HepG2 (cell line): Measurements from ENCODE around the gene VPS9D1. TPM values are rescaled to one million over a fixed set of nuclear protein-coding genes. Genes with fewer than 3 reads are reported as not detected.
A peak's percentile ranks its signal among the peaks of the same experiment; 100 is the strongest.

ENCODE experiments used
- ASH2L ChIP-seq: fragments of 300-600, 200-600 bp; sonication (generic); IDR thresholded peaks from 2 replicates; pipeline ENCODE4 v1.7.0; 2017; ENCODE audit warnings: low read depth, mild to moderate bottlenecking, moderate library complexity, mixed read lengths, low read length; ENCODE audit not compliant: insufficient read length
- BRCA1 ChIP-seq: sonication (generic); formaldehyde crosslinking; IDR thresholded peaks from 2 replicates; pipeline ENCODE4 v1.4.0; 2020; ENCODE audit warnings: missing genetic modification reagents
- CEBPZ ChIP-seq: IDR thresholded peaks from 2 replicates; pipeline ENCODE4 v1.6.1; 2012; ENCODE audit warnings: low read length, improper control_type of control experiment
- DPF2 ChIP-seq: sonication (generic); formaldehyde crosslinking; IDR thresholded peaks from 2 replicates; pipeline ENCODE4 v1.4.0; 2020; ENCODE audit warnings: mild to moderate bottlenecking, low read depth, missing genetic modification reagents, borderline replicate concordance
- FOSL2 ChIP-seq: sonication (generic); formaldehyde crosslinking; IDR thresholded peaks from 2 replicates; pipeline ENCODE4 v1.4.0; 2020; ENCODE audit warnings: missing genetic modification reagents
- FOXO1 ChIP-seq: sonication (generic); formaldehyde crosslinking; IDR thresholded peaks from 2 replicates; pipeline ENCODE4 v1.4.0; 2020; ENCODE audit warnings: missing genetic modification reagents
- HDAC2 ChIP-seq: sonication (generic); formaldehyde crosslinking; IDR thresholded peaks from 2 replicates; pipeline ENCODE4 v1.4.0; 2020; ENCODE audit warnings: missing genetic modification reagents
- IKZF5 ChIP-seq: IDR thresholded peaks from 2 replicates; pipeline ENCODE4 v1.6.1; 2018; ENCODE audit warnings: missing genetic modification reagents, mild to moderate bottlenecking, missing compliant biosample characterization
- MYNN ChIP-seq: sonication (generic); formaldehyde crosslinking; IDR thresholded peaks from 2 replicates; pipeline ENCODE4 v1.4.0; 2020; ENCODE audit warnings: mild to moderate bottlenecking, low read depth, missing genetic modification reagents
- POLR2AphosphoS2 ChIP-seq: IDR thresholded peaks from 2 replicates; pipeline ENCODE4 v1.6.1; 2011; ENCODE audit warnings: low read depth, low read length, improper control_type of control experiment
- PRMT3 ChIP-seq: sonication (generic); formaldehyde crosslinking; IDR thresholded peaks from 2 replicates; pipeline ENCODE4 v1.8.1; 2022; ENCODE audit warnings: low read depth, mild to moderate bottlenecking, moderate library complexity, missing genetic modification reagents, borderline replicate concordance
- PTBP1 ChIP-seq: fragments of 200-400 bp; formaldehyde crosslinking; IDR thresholded peaks from 2 replicates; pipeline ENCODE4 v1.6.1; 2018; ENCODE audit warnings: low read length, low read depth; ENCODE audit not compliant: poor library complexity, severe bottlenecking
- SKI ChIP-seq: fragments of 450-650 bp; IDR thresholded peaks from one replicate; pipeline ENCODE4 v1.6.1; 2018; ENCODE audit warnings: mild to moderate bottlenecking; ENCODE audit not compliant: partially characterized antibody
- SNAPC2 ChIP-seq: sonication (generic); formaldehyde crosslinking; IDR thresholded peaks from 2 replicates; pipeline ENCODE4 v1.8.1; 2022; ENCODE audit warnings: mild to moderate bottlenecking, missing genetic modification reagents
- TCF7L2 ChIP-seq: IDR thresholded peaks from 2 replicates; pipeline ENCODE4 v1.6.1; 2011; ENCODE audit warnings: mild to moderate bottlenecking, low read depth, low read length, moderate library complexity
- ZBTB3 ChIP-seq: sonication (generic); formaldehyde crosslinking; IDR thresholded peaks from 2 replicates; pipeline ENCODE4 v1.4.0; 2020; ENCODE audit warnings: low read depth, mild to moderate bottlenecking, moderate library complexity, missing genetic modification reagents, borderline replicate concordance
- ZBTB7A ChIP-seq: sonication (generic); formaldehyde crosslinking; IDR thresholded peaks from 2 replicates; pipeline ENCODE4 v1.8.0; 2022; ENCODE audit warnings: mild to moderate bottlenecking, missing genetic modification reagents
- ZNF354B ChIP-seq: sonication (generic); formaldehyde crosslinking; IDR thresholded peaks from 2 replicates; pipeline ENCODE4 v1.8.0; 2022; ENCODE audit warnings: mild to moderate bottlenecking, missing genetic modification reagents
- ZNF431 ChIP-seq: sonication (generic); formaldehyde crosslinking; IDR thresholded peaks from 2 replicates; pipeline ENCODE4 v1.9.0; 2022; ENCODE audit warnings: missing genetic modification reagents, low read depth, mild to moderate bottlenecking, borderline replicate concordance
- ZNF570 ChIP-seq: sonication (generic); formaldehyde crosslinking; IDR thresholded peaks from 2 replicates; pipeline ENCODE4 v1.4.0; 2020; ENCODE audit warnings: mild to moderate bottlenecking, missing genetic modification reagents, borderline replicate concordance
- ZNF614 ChIP-seq: IDR thresholded peaks from 2 replicates; pipeline ENCODE4 v1.6.1; 2018; ENCODE audit warnings: missing biosample characterization, missing genetic modification reagents, inconsistent platforms, borderline replicate concordance
- ZNF644 ChIP-seq: IDR thresholded peaks from 2 replicates; pipeline ENCODE4 v1.6.1; 2016; ENCODE audit warnings: low read depth
- ZNF777 ChIP-seq: sonication (generic); formaldehyde crosslinking; IDR thresholded peaks from 2 replicates; pipeline ENCODE4 v1.4.0; 2020; ENCODE audit warnings: missing genetic modification reagents
- polyA plus RNA-seq, 8 experiments: library from polyadenylated mRNA; depleted of rRNA in 3 of 8; stranded (reverse) in 7 of 8; unstranded in 1 of 8; fragments of >200 nt; fragmentation: Illumina TruSeq in 4 of 8; extraction: Trizol in 4 of 8; gene quantifications; 2 replicates each; pipeline versions ENCODE4 v1.2.1 to v1.2.3, GENCODE V29; 2011 to 2016; ENCODE audit warnings: low read depth in 4 of 8, missing spikeins in 1 of 8, mixed read lengths in 1 of 8; ENCODE audit not compliant: insufficient read depth in 1 of 8
- total RNA-seq, 5 experiments: library from RNA; depleted of rRNA; stranded (reverse); fragments of >200 nt; fragmentation: Illumina TruSeq; extraction: Trizol; gene quantifications; 2 replicates each; pipeline ENCODE4 v1.2.3, GENCODE V29; 2016; ENCODE audit warnings: low read depth in 1 of 5
- TF ChIP-seq, protein P1 (sequence below): sonication (generic); formaldehyde crosslinking; IDR thresholded peaks from 2 replicates; pipeline ENCODE4 v1.4.0; 2020; ENCODE audit warnings: missing genetic modification reagents

The VPS9D1 gene
- total and polyA plus RNA-seq, 2 of the 13 experiments (the other 11 are each of a cell fraction or from before 2014, with no cell fraction given): 10.1 to 13.2 TPM

DNA sequence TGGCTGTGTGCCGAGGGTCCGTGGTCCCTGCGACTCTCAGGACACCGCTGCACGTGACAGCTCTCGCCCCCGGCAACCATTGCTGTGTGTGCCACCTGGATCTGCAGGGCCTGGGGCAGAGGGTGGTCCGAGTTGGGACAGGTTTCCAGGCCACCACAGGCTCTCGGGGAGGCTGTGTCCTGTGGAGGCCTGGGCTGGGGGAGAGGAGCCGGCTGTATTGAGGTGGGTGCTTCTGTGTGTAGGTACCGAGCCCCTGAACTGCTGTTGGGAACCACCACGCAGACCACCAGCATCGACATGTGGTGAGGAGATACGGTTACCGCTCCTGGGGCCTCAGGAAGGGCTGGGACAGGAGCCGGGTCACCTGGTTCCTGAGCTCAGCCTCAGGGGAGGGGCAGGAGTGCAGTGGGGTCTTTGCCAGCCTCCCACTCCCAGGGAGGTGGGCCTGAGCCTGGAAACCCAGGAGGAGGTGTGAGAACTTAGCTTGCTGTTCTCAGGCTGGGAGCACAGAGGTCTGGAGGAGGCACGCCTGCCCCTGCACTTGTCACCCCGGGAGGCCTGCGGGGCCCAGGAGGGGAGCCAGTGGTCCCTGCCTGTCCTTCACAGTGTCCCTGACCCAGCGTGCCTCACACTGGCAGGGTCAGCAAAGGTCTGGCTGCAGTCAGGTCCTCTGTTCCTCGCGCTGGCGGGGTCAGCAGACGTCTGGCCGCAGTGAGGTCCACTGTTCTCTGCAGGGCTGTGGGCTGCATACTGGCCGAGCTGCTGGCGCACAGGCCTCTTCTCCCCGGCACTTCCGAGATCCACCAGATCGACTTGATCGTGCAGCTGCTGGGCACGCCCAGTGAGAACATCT lies 26.5 kb downstream of the VPS9D1 start (continued):
- TF ChIP-seq ZBTB3 (CRISPR knock-in tag): peak; percentile 52; the same call in 1 of the 2 replicates
- TF ChIP-seq POLR2AphosphoS2: no peak
- TF ChIP-seq ZNF570 (CRISPR knock-in tag): no peak
- no peak for TF ChIP-seq BRCA1 (CRISPR knock-in tag)
- TF ChIP-seq, protein P1, sequence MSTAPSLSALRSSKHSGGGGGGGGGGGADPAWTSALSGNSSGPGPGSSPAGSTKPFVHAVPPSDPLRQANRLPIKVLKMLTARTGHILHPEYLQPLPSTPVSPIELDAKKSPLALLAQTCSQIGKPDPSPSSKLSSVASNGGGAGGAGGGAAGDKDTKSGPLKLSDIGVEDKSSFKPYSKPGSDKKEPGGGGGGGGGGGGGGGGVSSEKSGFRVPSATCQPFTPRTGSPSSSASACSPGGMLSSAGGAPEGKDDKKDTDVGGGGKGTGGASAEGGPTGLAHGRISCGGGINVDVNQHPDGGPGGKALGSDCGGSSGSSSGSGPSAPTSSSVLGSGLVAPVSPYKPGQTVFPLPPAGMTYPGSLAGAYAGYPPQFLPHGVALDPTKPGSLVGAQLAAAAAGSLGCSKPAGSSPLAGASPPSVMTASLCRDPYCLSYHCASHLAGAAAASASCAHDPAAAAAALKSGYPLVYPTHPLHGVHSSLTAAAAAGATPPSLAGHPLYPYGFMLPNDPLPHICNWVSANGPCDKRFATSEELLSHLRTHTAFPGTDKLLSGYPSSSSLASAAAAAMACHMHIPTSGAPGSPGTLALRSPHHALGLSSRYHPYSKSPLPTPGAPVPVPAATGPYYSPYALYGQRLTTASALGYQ: no peak
- TF ChIP-seq DPF2 (CRISPR knock-in tag): no peak; the same call in 1 of the 2 replicates
- TF ChIP-seq FOSL2 (CRISPR knock-in tag): no peak
- peak; percentile 61; the same call in 1 of the 2 replicates for TF ChIP-seq ZNF431 (CRISPR knock-in tag)
- TF ChIP-seq IKZF5: no peak; the same call in none of the 2 replicates
- no peak for TF ChIP-seq SNAPC2 (CRISPR knock-in tag)
- TF ChIP-seq TCF7L2: no peak
- TF ChIP-seq ASH2L: peak; percentile 2
- no peak for TF ChIP-seq CEBPZ
- TF ChIP-seq SKI: peak; percentile 98
- TF ChIP-seq MYNN: 0 out of 2 replicates have a peak, but pooled peaks have one; percentile 24
- peak; percentile 93; the same call in 1 of the 2 replicates for TF ChIP-seq ZBTB7A (CRISPR knock-in tag)
- TF ChIP-seq ZNF644 (CRISPR knock-in tag): no peak
- TF ChIP-seq PTBP1: no peak
- TF ChIP-seq ZNF354B (CRISPR knock-in tag): 0 out of 2 replicates have a peak, but pooled peaks have one; percentile 25
- TF ChIP-seq ZNF777 (CRISPR knock-in tag): no peak
- peak; percentile 46; the same call in 1 of the 2 replicates for TF ChIP-seq FOXO1
- no peak for TF ChIP-seq PRMT3 (CRISPR knock-in tag)
- TF ChIP-seq HDAC2: no peak; the same call in none of the 2 replicates
- TF ChIP-seq ZNF614 (CRISPR knock-in tag): no peak
